GM18505 (cell line): ENCODE results near the gene C1QC.

ENCODE experiments used
- ATAC-seq: cut with Tn5 transposase; IDR thresholded peaks from one replicate; pipeline ENCODE4 v1.9.1; 2021; ENCODE audit not compliant: unreplicated experiment
- POLR2A ChIP-seq: IDR thresholded peaks from 4 replicates; pipeline ENCODE4 v1.6.1; 2011; ENCODE audit warnings: borderline replicate concordance; ENCODE audit not compliant: insufficient read depth, insufficient read length; ENCODE audit errors: extremely low read depth

C1QC gene

GRCh38 chr1:22694172-22694571 is 50.7 kb downstream of the C1QC start:
- TF ChIP-seq POLR2A, result no peak
- ATAC-seq, result no peak

GRCh38 chr1:22696610-22697009 is 53.2 kb downstream of the C1QC start:
- no peak for ATAC-seq
- no peak for TF ChIP-seq POLR2A
